ENCODE results near the gene ATMIN. TPM values are rescaled to one million over a fixed set of nuclear protein-coding genes. Genes with fewer than 3 reads are reported as not detected.

The ATMIN gene
- total RNA-seq, 1 donor from 2014 or later, result 43.2 TPM

DNA sequence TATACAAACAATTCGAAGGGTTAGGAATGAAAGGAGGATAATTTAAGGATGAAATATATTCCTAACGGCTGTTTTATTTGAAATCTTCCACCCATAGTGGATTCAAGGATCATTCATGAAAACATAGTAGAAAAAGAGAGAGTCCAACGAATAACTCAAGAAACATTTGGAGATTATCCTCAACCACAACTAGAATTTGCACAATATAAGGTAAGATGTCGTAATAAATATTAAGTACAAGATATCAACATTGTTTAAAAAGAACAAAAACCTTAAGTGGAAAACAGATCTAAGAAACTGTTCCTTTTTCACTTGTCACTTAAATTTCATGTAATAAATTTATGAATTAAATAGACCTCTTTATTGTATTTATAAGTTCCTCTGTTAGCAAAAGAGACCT, 9.2 kb upstream of the ATMIN start:
- no peak overlapping the region for H3K27ac Mint-ChIP-seq
- H3K36me3 Mint-ChIP-seq, result peaks cover 14% of the 10 kb centered on the region
- no peaks in the 10 kb centered on the region for H3K27me3 Mint-ChIP-seq (ENCODE audit: low read depth)
- H3K4me1 Mint-ChIP-seq, result no peaks in the 10 kb centered on the region
- DNase-seq (ENCODE audit: low spot score in 2 of 2, unreplicated experiment in 2 of 2), result no peak
- TF ChIP-seq, protein P1, sequence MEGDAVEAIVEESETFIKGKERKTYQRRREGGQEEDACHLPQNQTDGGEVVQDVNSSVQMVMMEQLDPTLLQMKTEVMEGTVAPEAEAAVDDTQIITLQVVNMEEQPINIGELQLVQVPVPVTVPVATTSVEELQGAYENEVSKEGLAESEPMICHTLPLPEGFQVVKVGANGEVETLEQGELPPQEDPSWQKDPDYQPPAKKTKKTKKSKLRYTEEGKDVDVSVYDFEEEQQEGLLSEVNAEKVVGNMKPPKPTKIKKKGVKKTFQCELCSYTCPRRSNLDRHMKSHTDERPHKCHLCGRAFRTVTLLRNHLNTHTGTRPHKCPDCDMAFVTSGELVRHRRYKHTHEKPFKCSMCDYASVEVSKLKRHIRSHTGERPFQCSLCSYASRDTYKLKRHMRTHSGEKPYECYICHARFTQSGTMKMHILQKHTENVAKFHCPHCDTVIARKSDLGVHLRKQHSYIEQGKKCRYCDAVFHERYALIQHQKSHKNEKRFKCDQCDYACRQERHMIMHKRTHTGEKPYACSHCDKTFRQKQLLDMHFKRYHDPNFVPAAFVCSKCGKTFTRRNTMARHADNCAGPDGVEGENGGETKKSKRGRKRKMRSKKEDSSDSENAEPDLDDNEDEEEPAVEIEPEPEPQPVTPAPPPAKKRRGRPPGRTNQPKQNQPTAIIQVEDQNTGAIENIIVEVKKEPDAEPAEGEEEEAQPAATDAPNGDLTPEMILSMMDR (IDR thresholded peaks at IDR 0.05; ENCODE audit: unreplicated experiment), result no peak
- H3K4me3 Mint-ChIP-seq, result no peak overlapping the region
- no peaks in the 10 kb centered on the region for H3K9me3 Mint-ChIP-seq

DNA sequence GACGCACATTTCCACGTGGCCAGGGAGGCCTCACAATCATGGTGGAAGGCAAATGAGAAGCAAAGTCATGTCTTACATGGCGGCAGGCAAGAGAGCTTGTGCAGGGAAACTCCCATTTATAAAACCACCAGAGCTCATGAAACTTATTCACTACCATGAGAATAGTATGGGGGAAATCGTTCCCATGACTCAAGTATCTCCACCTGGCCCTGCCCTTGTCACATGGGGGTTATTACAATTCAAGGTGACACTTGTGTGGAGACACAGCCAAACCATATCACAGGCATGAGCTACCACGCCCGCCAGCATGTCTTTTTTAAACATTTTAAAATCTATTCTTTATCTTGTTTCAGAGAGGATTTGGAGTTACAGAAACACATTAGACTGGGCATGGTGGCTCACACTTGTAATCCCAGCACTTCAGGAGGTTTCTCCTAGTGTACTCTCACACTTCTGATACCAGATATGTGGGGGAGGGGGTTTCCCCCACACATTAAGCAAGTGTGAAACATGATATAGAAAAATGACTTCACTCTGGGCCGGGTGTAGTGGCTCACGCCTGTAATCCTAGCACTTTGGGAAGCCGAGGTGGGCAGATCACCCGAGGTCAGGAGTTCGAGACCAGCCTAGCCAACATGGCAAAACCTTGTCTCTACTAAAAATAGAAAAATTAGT, 5.6 kb upstream of the ATMIN start:
- peaks cover 8% of the 10 kb centered on the region for H3K9me3 Mint-ChIP-seq
- peaks cover 11% of the 10 kb centered on the region for H3K36me3 Mint-ChIP-seq
- no peaks in the 10 kb centered on the region for H3K27me3 Mint-ChIP-seq (ENCODE audit: low read depth)

DNA sequence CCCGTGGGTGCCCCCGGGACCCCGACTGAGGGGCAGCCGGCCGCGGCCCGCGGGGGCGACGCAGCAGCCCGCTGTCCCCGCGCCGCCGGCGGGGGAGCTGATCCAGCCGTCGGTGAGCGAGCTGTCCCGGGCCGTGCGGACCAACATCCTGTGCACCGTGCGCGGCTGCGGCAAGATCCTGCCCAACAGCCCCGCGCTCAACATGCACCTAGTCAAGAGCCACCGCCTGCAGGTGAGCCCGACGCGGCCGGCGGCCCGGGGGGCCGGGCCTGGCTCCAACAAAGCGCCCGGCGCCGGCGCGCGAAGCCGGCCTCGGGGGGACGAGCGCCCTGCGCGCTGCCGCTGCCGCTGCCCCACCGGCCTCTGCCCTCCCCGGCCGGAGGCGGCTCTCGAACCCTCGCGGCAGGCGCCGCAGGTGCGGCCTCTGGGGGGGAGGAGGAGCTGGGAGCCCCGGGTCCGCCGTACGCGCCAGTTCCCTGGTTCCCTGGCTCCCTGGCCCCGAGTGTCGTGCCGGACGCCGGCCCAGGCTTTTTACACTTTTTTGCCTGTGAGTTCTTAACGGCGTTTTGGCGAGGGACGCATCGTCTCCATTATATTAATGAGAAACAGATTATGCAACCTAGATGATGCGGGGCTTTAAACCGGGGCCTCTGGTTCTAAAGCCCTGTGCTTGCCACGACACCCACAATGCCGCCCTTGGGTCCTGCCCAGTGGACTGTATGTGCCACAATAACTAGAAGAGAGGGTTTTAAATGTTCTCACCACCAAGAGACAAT, 521 bp downstream of the ATMIN start:
- Mint-ChIP-seq H3K4me3 (peak overlapping the region; percentile 82), H3K27ac (peak overlapping the region; percentile 72), H3K9me3 (peaks cover 9% of the 10 kb centered on the region), H3K4me1 (peaks cover 32% of the 10 kb centered on the region), H3K36me3 (peaks cover 4% of the 10 kb centered on the region), H3K27me3 (ENCODE audit: low read depth) (no peaks in the 10 kb centered on the region)
- DNase-seq (ENCODE audit: low spot score in 2 of 2, unreplicated experiment in 2 of 2), result peak; percentile 24 to 55
- TF ChIP-seq, protein P1 (IDR thresholded peaks at IDR 0.05; ENCODE audit: unreplicated experiment), result no peak

More for the DNA sequence above, 5.6 kb upstream of the ATMIN start:
- Mint-ChIP-seq H3K27ac (no peak overlapping the region), H3K4me1 (no peaks in the 10 kb centered on the region), H3K4me3 (no peak overlapping the region)
- DNase-seq (ENCODE audit: low spot score in 2 of 2, unreplicated experiment in 2 of 2), result no peak
- TF ChIP-seq, protein P1 (IDR thresholded peaks at IDR 0.05; ENCODE audit: unreplicated experiment), result no peak

DNA sequence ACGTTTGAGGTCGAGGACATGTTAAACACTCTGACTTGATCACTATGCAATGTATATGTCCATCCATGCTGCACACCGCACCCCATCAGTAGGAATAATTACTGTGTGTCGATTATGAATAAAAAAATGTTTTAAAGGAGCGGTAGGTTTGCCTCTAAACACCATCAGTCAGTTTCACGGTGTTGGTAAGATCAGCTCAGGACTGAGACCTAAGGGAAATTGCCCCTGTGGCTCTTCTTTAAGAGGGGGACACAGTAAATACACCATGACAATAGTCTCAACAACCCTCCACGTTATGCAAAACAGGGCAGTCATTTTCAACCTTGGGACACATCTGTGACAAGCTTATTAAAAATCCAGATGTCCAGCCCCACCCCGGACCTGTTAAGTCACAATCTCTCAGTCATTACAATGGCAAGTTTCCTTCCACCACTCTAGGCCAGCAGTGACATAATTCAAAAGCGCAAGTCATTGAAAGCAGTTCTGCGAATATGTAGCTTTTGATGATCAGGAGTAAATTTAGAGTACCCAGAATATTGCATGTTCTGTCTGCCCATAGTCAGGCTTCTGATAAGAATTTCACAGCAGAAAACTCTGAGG, 1.2 kb downstream of the ATMIN start:
- peaks cover 9% of the 10 kb centered on the region for H3K36me3 Mint-ChIP-seq
- H3K27me3 Mint-ChIP-seq (ENCODE audit: low read depth), result no peaks in the 10 kb centered on the region
- H3K9me3 Mint-ChIP-seq, result peaks cover 9% of the 10 kb centered on the region
- no peak for DNase-seq (ENCODE audit: low spot score in 2 of 2, unreplicated experiment in 2 of 2)
- H3K4me1 Mint-ChIP-seq, result peaks cover 35% of the 10 kb centered on the region
- H3K27ac Mint-ChIP-seq, result peak overlapping the region; percentile 72
- H3K4me3 Mint-ChIP-seq, result peak overlapping the region; percentile 82
- TF ChIP-seq, protein P1 (IDR thresholded peaks at IDR 0.05; ENCODE audit: unreplicated experiment), result no peak

DNA sequence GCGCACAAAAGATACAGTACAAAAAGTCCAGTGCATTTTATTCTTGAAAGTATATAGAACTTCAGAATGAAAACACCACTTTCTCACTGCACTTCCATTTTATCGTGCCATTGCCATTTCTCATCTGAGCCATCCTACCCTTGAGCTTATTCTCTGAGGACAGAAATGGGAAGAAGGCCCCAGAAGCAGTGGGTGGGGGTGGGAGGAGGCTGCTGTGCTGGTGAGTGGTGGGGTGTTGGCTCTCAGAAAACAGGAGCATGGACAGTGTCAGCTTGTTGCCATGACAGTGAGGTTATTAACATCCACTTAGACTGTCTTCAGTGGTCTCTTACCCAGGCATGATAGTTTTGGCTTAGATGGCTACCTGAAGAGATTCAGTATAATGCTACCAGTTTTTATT, 4.5 kb downstream of the ATMIN start:
- H3K27me3 Mint-ChIP-seq (ENCODE audit: low read depth), result no peaks in the 10 kb centered on the region
- TF ChIP-seq, protein P1 (IDR thresholded peaks at IDR 0.05; ENCODE audit: unreplicated experiment), result no peak
- peaks cover 35% of the 10 kb centered on the region for H3K4me1 Mint-ChIP-seq
- no peak overlapping the region for H3K4me3 Mint-ChIP-seq
- H3K36me3 Mint-ChIP-seq, result peaks cover 38% of the 10 kb centered on the region
- no peak for DNase-seq (ENCODE audit: low spot score in 2 of 2, unreplicated experiment in 2 of 2)
- H3K9me3 Mint-ChIP-seq, result peaks cover under 1% of the 10 kb centered on the region
- peak overlapping the region; percentile 7 for H3K27ac Mint-ChIP-seq
